Lower leg skin (tissue), 3 donors: ENCODE results near the gene PVR.

Source experiments
- POLR2A ChIP-seq, 2 donors: fragments of 450-650 bp; IDR thresholded peaks; one replicate each; pipeline ENCODE4 v1.6.1; 2016 to 2017; ENCODE audit warnings: antibody characterized with exemption in 2 of 2, mild to moderate bottlenecking in 1 of 2, moderate library complexity in 1 of 2
- TF ChIP-seq, protein P1 (sequence below), 3 donors: fragments of 450-650 bp; IDR thresholded peaks; one replicate each; pipeline ENCODE4 v1.5.1; 2016; ENCODE audit warnings: antibody characterized with exemption in 3 of 3, mild to moderate bottlenecking in 3 of 3, moderate library complexity in 2 of 3

DNA sequence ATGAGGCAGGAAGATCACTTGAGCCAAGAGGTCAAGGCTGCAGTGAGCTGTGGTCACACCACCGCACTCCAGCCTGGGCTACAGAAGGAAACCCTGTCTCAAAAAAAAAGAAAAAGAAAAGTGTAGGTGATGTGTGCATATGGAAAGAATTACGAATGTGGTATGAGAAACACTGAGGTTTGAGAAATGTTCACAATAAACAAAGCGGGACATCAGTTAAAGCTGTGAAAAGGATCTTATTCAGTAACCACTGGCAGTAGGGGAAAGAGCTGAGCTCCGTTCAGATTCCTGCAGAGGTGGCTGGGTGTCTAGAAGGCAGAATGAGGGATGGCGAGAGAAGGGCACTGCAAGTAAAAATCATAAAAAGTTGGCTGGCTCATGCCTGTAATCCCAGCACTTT is 34.5 kb upstream of the PVR start:
- TF ChIP-seq, protein P1, sequence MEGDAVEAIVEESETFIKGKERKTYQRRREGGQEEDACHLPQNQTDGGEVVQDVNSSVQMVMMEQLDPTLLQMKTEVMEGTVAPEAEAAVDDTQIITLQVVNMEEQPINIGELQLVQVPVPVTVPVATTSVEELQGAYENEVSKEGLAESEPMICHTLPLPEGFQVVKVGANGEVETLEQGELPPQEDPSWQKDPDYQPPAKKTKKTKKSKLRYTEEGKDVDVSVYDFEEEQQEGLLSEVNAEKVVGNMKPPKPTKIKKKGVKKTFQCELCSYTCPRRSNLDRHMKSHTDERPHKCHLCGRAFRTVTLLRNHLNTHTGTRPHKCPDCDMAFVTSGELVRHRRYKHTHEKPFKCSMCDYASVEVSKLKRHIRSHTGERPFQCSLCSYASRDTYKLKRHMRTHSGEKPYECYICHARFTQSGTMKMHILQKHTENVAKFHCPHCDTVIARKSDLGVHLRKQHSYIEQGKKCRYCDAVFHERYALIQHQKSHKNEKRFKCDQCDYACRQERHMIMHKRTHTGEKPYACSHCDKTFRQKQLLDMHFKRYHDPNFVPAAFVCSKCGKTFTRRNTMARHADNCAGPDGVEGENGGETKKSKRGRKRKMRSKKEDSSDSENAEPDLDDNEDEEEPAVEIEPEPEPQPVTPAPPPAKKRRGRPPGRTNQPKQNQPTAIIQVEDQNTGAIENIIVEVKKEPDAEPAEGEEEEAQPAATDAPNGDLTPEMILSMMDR (IDR thresholded peaks at IDR 0.05), result no peak
- TF ChIP-seq POLR2A (IDR thresholded peaks at IDR 0.05), result no peak
